ENCODE measurements around the gene CFAP57.

The CFAP57 gene

DNA sequence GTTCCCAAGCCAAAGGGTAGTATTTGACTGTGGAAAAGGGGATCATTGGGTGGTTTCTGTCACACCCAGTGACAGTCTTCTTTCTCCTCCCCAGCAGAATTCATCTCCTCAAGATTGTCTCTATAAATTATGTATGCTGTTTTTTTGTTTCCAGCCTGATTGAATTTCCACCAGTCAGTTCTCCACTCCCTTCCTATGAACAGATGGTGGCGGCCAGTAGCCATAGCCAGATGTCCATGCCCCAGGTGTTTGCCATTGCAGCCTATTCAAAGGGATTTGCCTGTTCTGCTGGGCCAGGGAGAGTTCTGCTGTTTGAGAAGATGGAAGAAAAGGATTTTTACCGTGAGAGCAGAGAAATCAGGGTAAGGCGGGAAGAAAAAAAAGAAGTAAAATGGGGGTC, 12.9 kb downstream of the CFAP57 start:
- no peak overlapping the region for H3K27ac ChIP-seq
- H2AFZ ChIP-seq (ENCODE audit: low read depth), result no peak overlapping the region
- TF ChIP-seq, protein P1, sequence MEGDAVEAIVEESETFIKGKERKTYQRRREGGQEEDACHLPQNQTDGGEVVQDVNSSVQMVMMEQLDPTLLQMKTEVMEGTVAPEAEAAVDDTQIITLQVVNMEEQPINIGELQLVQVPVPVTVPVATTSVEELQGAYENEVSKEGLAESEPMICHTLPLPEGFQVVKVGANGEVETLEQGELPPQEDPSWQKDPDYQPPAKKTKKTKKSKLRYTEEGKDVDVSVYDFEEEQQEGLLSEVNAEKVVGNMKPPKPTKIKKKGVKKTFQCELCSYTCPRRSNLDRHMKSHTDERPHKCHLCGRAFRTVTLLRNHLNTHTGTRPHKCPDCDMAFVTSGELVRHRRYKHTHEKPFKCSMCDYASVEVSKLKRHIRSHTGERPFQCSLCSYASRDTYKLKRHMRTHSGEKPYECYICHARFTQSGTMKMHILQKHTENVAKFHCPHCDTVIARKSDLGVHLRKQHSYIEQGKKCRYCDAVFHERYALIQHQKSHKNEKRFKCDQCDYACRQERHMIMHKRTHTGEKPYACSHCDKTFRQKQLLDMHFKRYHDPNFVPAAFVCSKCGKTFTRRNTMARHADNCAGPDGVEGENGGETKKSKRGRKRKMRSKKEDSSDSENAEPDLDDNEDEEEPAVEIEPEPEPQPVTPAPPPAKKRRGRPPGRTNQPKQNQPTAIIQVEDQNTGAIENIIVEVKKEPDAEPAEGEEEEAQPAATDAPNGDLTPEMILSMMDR (conservative IDR thresholded peaks at IDR 0.05; ENCODE audit: low read depth, low read length), result no peak
- H3K4me2 ChIP-seq, result no peak overlapping the region
- no peak overlapping the region for H3K4me3 ChIP-seq (IDR thresholded peaks at IDR 0.05; ENCODE audit: insufficient read depth, low read depth, low read length)
- no peaks in the 10 kb centered on the region for H4K20me1 ChIP-seq (ENCODE audit: insufficient read depth)
- H3K9ac ChIP-seq, result no peak overlapping the region
- H3K4me1 ChIP-seq (ENCODE audit: low read depth, poor library complexity, severe bottlenecking), result no peaks in the 10 kb centered on the region
- no peaks in the 10 kb centered on the region for H3K36me3 ChIP-seq (ENCODE audit: insufficient read depth)
- H3K79me2 ChIP-seq (ENCODE audit: insufficient read depth, low read depth), result no peaks in the 10 kb centered on the region
- H3K27me3 ChIP-seq (ENCODE audit: insufficient read depth, low read depth), result no peaks in the 10 kb centered on the region

DNA sequence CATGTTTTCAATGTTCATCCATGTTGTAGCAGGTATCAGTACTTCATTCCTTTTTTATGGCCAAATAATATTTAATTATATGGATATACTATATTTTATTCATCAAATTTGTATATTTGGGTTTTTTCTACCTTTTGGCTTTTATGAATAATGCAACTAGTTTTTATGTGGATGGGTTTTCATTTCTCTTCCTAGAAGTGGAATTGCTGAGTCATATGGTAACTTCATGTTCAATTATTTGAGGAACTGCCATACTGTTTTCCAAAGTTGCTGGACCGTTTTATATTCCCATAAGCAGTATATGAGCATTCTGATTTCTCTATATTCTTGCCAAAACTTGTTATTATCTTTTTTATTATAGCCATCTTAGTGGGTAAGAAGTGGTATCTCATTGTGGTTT, 16.0 kb downstream of the CFAP57 start:
- H3K79me2 ChIP-seq (ENCODE audit: insufficient read depth, low read depth), result no peaks in the 10 kb centered on the region
- no peak overlapping the region for H3K4me2 ChIP-seq
- H3K4me1 ChIP-seq (ENCODE audit: low read depth, poor library complexity, severe bottlenecking), result no peaks in the 10 kb centered on the region
- no peaks in the 10 kb centered on the region for H4K20me1 ChIP-seq (ENCODE audit: insufficient read depth)
- H2AFZ ChIP-seq (ENCODE audit: low read depth), result no peak overlapping the region
- no peaks in the 10 kb centered on the region for H3K36me3 ChIP-seq (ENCODE audit: insufficient read depth)
- no peaks in the 10 kb centered on the region for H3K27me3 ChIP-seq (ENCODE audit: insufficient read depth, low read depth)
- TF ChIP-seq, protein P1 (conservative IDR thresholded peaks at IDR 0.05; ENCODE audit: low read depth, low read length), result no peak
- H3K9ac ChIP-seq, result no peak overlapping the region; the same call in 1 of the 2 replicates
- H3K27ac ChIP-seq, result no peak overlapping the region
- H3K4me3 ChIP-seq (IDR thresholded peaks at IDR 0.05; ENCODE audit: insufficient read depth, low read depth, low read length), result no peak overlapping the region

DNA sequence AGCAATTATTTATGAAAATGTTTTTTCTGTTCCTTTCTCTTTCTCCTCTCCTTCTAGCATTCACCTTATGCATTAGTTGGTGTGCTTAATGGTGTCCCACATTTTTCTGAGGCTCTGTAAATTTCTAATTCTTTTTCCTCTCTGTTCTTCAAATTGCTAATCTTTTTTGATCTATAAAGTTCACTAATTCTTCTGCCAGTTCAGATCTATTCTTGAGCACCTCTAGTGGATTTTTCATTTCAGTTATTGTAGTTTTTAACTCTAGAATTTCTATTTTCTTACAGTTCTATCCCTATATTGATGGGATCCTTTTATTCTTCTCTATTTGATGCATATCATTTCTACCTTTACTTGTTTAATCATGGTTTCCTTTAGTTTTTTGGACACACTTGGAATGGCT, 22.4 kb downstream of the CFAP57 start:
- H3K4me2 ChIP-seq, result no peak overlapping the region
- H3K36me3 ChIP-seq (ENCODE audit: insufficient read depth), result no peaks in the 10 kb centered on the region
- H3K27me3 ChIP-seq (ENCODE audit: insufficient read depth, low read depth), result no peaks in the 10 kb centered on the region
- TF ChIP-seq, protein P1 (conservative IDR thresholded peaks at IDR 0.05; ENCODE audit: low read depth, low read length), result no peak
- H3K27ac ChIP-seq, result no peak overlapping the region
- no peaks in the 10 kb centered on the region for H4K20me1 ChIP-seq (ENCODE audit: insufficient read depth)
- no peak overlapping the region for H3K9ac ChIP-seq
- no peak overlapping the region for H3K4me3 ChIP-seq (IDR thresholded peaks at IDR 0.05; ENCODE audit: insufficient read depth, low read depth, low read length)
- H3K4me1 ChIP-seq (ENCODE audit: low read depth, poor library complexity, severe bottlenecking), result no peaks in the 10 kb centered on the region
- H2AFZ ChIP-seq (ENCODE audit: low read depth), result no peak overlapping the region
- no peaks in the 10 kb centered on the region for H3K79me2 ChIP-seq (ENCODE audit: insufficient read depth, low read depth)

DNA sequence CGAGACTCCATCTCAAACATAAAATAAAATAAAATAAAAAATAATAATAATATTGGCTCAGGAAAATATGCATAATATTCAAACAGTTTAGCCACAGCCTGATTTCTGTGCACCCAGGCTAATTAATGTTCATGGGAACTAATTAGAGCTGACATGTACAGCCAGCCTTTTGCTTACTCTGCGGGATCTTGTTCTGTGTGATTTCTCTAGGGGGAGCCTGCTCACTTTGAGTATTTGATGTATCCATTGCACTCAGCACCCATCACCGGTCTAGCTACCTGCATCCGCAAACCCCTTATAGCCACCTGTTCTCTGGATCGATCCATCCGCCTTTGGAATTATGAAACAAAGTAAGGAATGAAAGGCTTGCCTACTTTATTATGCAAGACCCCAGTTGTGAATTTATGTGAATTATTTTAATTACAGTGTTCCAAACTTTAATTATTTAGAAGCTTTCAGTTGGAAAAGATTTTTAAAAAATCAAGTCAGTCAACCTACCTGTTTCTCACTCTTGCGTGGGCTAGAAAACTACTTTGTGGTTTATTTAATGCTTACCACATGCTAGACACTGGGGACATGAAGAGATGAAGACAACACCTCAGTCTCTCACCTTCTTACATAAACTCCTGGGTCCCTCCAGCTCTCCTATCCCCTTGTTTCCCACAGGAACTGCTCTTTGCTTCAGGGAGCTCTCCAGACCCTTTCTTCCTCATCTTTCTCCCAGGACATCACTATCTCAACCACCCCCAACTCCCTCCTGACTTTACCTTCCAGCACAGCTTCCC, 25.4 kb downstream of the CFAP57 start:
- Histone ChIP-seq H3K79me2 (ENCODE audit: insufficient read depth, low read depth) (no peaks in the 10 kb centered on the region), H3K4me3 (IDR thresholded peaks at IDR 0.05; ENCODE audit: insufficient read depth, low read depth, low read length) (no peak overlapping the region), H3K27ac (no peak overlapping the region), H3K9ac (no peak overlapping the region), H2AFZ (ENCODE audit: low read depth) (no peak overlapping the region), H3K4me1 (ENCODE audit: low read depth, poor library complexity, severe bottlenecking) (no peaks in the 10 kb centered on the region), H3K36me3 (ENCODE audit: insufficient read depth) (no peaks in the 10 kb centered on the region), H3K27me3 (ENCODE audit: insufficient read depth, low read depth) (no peaks in the 10 kb centered on the region), H3K4me2 (no peak overlapping the region), H4K20me1 (ENCODE audit: insufficient read depth) (no peaks in the 10 kb centered on the region)
- TF ChIP-seq, protein P1 (conservative IDR thresholded peaks at IDR 0.05; ENCODE audit: low read depth, low read length), result no peak
